GM18502 (cell line): ENCODE data around the gene SEMG2.

Experiments used
- ATAC-seq: cut with Tn5 transposase; IDR thresholded peaks from one replicate; pipeline ENCODE4 v1.9.1; 2021; ENCODE audit warnings: mild to moderate bottlenecking; ENCODE audit not compliant: unreplicated experiment, poor library complexity

The SEMG2 gene, protein sequence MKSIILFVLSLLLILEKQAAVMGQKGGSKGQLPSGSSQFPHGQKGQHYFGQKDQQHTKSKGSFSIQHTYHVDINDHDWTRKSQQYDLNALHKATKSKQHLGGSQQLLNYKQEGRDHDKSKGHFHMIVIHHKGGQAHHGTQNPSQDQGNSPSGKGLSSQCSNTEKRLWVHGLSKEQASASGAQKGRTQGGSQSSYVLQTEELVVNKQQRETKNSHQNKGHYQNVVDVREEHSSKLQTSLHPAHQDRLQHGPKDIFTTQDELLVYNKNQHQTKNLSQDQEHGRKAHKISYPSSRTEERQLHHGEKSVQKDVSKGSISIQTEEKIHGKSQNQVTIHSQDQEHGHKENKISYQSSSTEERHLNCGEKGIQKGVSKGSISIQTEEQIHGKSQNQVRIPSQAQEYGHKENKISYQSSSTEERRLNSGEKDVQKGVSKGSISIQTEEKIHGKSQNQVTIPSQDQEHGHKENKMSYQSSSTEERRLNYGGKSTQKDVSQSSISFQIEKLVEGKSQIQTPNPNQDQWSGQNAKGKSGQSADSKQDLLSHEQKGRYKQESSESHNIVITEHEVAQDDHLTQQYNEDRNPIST

GRCh38 chr20:45221076-45221475, at the start of gene SEMG2:
SEMG2 (plus strand) TSS chr20:45221373; CDS start chr20:45221390, 17 bp downstream.
- ATAC-seq, result no peak

DNA sequence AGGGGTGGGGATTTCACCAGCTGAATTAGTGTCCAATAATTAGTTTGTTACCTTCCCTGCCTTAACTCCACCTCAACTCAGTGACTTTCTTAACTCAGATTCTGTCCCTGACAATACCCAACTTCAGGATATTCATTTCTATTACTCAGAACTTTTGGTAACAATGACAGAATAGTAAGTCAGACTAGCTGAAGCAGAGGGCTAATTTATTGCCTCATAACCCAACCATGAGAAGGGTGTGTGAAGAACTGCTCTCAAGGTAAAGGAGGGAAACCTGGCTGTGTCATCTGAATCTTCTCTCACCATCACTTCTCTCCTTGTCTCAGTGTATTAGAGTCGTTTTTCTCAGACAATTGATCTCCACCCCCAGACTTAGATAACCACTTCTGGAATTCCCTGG, 47.7 kb upstream of the SEMG2 start:
- no peak for ATAC-seq

- no peak for ATAC-seq
These were observed 46.5 kb upstream of the SEMG2 start, which contains the start of gene PI3 for GRCh38 chr20:45174434-45175364. PI3 (plus strand) TSS chr20:45174902; CDS start chr20:45174923, 21 bp downstream.

- ATAC-seq, result no peak
These were observed 44.5 kb upstream of the SEMG2 start for GRCh38 chr20:45176526-45177267.

DNA sequence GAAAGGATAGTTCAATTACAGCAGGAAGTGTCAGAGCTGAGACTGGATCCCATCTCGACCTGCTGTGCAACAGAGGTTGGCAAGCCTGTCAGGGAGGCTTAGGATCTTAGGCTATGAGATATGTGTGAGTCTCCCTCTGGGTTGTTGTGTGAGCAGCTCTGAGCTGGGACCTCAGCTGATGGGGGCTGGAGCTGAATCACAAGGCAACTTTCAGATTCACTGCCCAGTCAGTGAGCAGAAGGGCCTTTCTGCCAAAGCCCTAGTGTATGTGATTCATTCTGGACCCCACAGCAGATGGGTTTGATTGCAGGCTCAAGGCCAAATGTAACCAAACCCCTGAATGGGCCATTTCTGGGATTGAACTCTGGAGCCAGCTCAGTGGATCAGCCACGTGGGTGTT, 42.0 kb upstream of the SEMG2 start:
- ATAC-seq, result no peak

DNA sequence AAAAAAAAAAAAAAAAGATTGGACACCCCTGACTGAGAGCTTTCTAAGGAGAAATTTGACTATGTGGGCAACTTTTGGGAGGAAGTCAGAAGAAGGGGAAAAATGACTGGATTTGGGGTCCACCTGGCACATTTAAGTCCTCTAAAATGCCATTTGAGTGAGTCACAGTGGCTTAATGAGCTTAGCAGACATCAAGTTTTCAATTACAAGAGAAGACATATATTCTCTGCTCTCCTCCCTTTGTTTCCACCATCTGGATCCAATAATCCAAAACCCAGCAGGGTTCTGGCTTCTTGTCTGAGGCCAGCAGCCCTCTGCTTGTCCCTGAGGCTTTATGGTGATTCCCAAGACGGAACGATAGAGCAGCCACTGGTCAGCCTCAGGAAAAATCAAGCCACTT, 39.5 kb upstream of the SEMG2 start:
- ATAC-seq, result no peak

- ATAC-seq, result no peak
These were observed 38.1 kb upstream of the SEMG2 start for GRCh38 chr20:45183084-45183483.

GRCh38 chr20:45187693-45188092, 33.5 kb upstream of the SEMG2 start:
- ATAC-seq, result no peak

DNA sequence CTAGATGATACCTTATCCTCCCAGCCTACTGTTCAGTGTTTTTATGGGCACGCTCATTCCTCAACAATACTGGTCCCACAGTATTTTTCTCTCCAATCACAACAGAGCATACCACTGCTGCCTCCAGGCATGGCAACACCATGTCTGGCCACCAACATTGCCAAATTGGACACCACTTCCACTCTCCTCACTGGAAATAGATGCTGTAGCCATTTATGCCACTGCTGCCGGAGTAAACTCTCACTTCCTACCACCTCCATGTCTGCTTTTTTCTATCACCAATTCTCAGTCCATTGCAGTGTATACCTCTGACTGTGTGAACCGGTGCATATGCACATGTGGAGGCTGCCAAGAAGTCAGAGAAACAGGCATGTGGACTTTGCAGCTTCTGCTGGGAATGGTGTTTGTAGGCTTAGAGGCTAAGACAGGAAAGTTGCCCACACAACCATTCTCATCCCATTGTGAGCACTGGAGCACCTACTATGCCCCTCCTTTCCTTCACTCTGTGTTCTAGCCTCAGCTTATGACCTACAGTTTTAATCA, 32.0 kb upstream of the SEMG2 start:
- no peak for ATAC-seq

GRCh38 chr20:45189861-45190260, 31.3 kb upstream of the SEMG2 start:
- ATAC-seq, result no peak

DNA sequence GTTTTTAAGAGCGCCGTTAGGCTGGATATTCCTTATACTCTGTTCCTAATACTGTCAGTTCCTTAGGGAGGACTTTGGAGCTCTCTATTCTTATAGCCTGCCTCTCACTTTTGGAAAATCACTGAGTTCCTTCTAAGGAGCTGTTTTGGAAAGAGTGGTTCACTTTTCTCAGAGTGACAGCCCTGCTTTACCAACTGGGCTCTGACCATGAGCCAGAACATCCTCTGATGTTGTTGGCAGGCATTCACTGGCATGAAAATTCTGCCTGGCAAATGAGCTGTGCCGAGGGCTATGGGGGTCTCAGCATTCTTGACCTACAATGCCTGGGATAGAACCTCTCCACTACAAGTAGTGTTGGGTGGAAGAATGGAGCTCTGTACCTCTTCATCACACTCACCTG, 29.2 kb upstream of the SEMG2 start:
- no peak for ATAC-seq

GRCh38 chr20:45193331-45193730, 27.8 kb upstream of the SEMG2 start:
- no peak for ATAC-seq

- no peak for ATAC-seq
These were observed 14.4 kb upstream of the SEMG2 start, which contains the start of gene SEMG1 for GRCh38 chr20:45206725-45207124. SEMG1 (plus strand) TSS chr20:45207033; CDS start chr20:45207054, 21 bp downstream.

DNA sequence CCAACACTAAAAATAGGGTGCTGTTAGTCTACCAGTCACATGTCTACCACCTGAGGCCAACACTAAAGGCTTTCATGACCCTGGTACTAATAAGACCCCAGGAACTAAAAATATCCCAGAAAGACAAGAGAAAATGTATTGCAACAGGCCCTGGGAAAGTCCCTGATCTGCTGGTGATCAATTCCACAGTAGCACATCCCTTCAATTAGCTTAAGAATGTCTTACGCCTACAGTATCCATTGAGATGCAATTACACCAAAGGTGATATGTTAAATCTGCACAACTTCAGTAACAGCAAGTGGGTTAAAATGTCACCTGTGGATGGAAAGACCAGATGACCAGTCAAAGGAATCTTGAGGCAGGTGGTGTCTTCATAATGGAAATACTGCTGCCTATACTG, 11.2 kb upstream of the SEMG2 start:
- no peak for ATAC-seq

DNA sequence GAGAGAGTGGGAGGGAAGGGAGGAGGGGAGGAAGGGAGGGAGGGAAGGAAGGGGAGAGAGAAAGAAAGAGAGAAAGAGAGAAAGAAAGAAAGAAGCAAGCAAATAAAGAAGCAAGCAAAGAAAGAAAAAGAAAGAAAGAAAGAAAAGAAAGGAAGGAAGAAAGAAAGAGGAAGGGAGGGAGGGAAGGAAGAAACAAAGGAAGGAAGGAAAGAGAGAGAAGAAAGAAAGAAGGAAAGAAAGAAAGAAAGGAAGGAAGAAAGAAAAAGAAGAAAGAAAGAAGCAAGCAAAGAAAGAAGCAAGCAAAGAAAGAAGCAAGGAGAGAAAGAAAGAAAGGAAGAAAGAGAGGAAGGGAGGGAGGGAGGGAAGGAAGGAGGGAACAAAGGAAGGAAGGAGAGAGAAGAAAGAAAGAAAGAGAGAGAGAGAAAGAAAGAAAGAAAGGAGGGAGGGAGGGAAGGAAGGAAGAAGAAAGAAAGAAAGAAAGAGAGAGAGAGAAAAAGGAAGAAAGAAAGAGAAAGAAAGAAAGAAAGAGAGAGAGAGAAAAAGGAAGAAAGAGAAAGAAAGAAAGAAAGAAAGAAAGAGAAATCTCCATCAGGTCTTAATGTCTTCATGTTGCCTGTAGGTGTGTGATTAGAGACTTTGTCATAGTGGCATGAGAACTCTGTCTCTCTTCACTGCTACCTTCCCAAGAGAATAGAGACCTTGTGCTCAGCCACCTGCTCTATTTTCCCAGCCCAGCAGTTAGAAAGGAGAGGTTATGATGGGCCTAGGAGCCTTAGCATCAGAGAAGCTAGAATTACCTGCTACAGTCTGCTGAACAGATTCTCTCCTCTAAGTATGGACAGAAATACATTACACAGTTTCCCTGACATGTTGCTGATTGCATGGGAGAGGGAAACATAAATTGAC, 9.4 kb upstream of the SEMG2 start:
- no peak for ATAC-seq

DNA sequence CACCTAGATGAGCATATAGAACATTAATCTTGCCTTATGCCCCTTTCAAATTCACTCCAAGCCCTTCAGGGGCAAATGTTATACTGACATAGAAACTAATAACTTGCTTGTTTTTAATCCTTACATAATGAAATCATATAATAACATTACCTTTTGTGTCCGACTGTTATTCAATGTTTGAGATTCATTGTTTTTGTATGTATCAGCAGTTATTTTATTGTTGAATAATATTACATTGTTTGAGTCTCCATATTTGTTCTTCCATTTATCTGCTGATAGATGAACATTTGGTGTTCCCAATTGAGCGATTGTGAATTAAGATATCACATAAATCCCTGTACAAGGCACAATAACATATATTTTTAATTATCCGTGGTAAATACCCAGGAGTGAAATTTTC, 8.3 kb upstream of the SEMG2 start:
- ATAC-seq, result no peak

GRCh38 chr20:45218124-45218523, 3.0 kb upstream of the SEMG2 start:
- ATAC-seq, result no peak

DNA sequence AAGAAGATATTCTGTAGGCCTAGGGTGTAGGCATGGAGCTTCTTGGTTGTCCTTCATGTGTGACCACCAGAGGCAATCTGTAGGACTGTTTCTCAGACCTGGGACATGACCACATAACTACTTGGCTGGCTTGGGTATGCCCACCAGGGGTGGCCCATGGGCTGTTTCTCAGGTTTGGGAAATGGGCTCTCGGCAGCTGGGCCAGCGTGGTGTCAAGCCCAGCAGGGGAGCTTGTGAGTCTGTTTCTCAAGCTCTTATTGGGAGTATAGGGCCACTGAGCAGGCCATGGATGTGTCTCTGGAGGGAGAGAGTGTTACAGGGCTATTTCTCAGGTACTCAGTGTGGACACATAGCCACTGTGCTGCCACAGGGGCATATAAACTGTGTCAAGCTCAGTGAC, 2.5 kb upstream of the SEMG2 start:
- no peak for ATAC-seq

GRCh38 chr20:45223136-45223535, 2.0 kb downstream of the SEMG2 start:
- ATAC-seq, result no peak
